BE2C (cell line): ENCODE measurements around the gene ATP7A. TPM values are rescaled to one million over a fixed set of nuclear protein-coding genes. Genes with fewer than 3 reads are reported as not detected.
"Not testable (repeated sequence)": the region's sequence is repeated elsewhere in the genome, so short reads cannot be mapped to it uniquely, and the experiment has no call there.

Experiments used
- DNase-seq: peaks from one replicate; pipeline ENCODE4 v3.0.0-alpha.2; 2020
- H3K27me3 ChIP-seq: fragments of 250-450 bp; sonication (Bioruptor Pico); 2 replicates; pipeline ENCODE4 v1.5.1; 2020; ENCODE audit warnings: mild to moderate bottlenecking
- H3K36me3 ChIP-seq: fragments of 250-450 bp; sonication (Bioruptor Pico); 2 replicates; pipeline ENCODE4 v1.5.1; 2020; ENCODE audit warnings: mild to moderate bottlenecking
- H3K4me1 ChIP-seq: fragments of 250-450 bp; sonication (Bioruptor Pico); 2 replicates; pipeline ENCODE4 v1.5.1; 2020
- H3K4me3 ChIP-seq: 2 replicates; pipeline ENCODE4 v1.5.1; 2011; ENCODE audit warnings: low read depth, low read length
- H3K9me3 ChIP-seq: fragments of 250-450 bp; sonication (Bioruptor Pico); 2 replicates; pipeline ENCODE4 v1.5.1; 2020
- CTCF ChIP-seq: IDR thresholded peaks from 2 replicates; pipeline ENCODE4 v1.5.1; 2012; ENCODE audit warnings: mild to moderate bottlenecking, low read depth, low read length
- polyA plus RNA-seq: library from polyadenylated mRNA; unstranded; fragments of >200 nt; gene quantifications from one replicate; pipeline ENCODE4 v1.2.1, GENCODE V29; 2012; ENCODE audit warnings: low read depth, missing spikeins; ENCODE audit not compliant: insufficient read length, insufficient read depth

ATP7A gene
- polyA plus RNA-seq, result 3.1 TPM

- Histone ChIP-seq H3K4me1 (no peaks in the 10 kb centered on the region), H3K27me3 (no peaks in the 10 kb centered on the region), H3K4me3 (peak within 1 kb of the TSS; percentile 71), H3K9me3 (no peaks in the 10 kb centered on the region), H3K36me3 (peaks cover 5% of the 10 kb centered on the region; the same call in 1 of the 2 replicates)
- peak; percentile 53 for TF ChIP-seq CTCF
- peak; percentile 94 for DNase-seq
Observed at GRCh38 chrX:77910108-77910840, at the start of gene ATP7A. Gene ATP7A (plus strand): TSS chrX:77910693. CDS start chrX:77971642, 60,949 bp downstream.

- Histone ChIP-seq H3K4me1 (no peaks in the 10 kb centered on the region), H3K4me3 (no peak overlapping the region), H3K9me3 (no peaks in the 10 kb centered on the region), H3K36me3 (no peaks in the 10 kb centered on the region), H3K27me3 (no peaks in the 10 kb centered on the region)
- TF ChIP-seq CTCF, result no peak
- no peak for DNase-seq
Observed at GRCh38 chrX:77875372-77875771, 35.1 kb upstream of the ATP7A start.

GRCh38 chrX:77881418-77881817, 29.1 kb upstream of the ATP7A start:
- H3K4me1 ChIP-seq, H3K36me3 ChIP-seq, H3K4me3 ChIP-seq, DNase-seq, H3K9me3 ChIP-seq, H3K27me3 ChIP-seq: not testable (repeated sequence)

GRCh38 chrX:77892887-77893286, 17.6 kb upstream of the ATP7A start:
- Histone ChIP-seq H3K9me3 (no peaks in the 10 kb centered on the region), H3K4me1 (no peaks in the 10 kb centered on the region), H3K4me3 (no peak overlapping the region), H3K27me3 (no peaks in the 10 kb centered on the region), H3K36me3 (no peaks in the 10 kb centered on the region)
- TF ChIP-seq CTCF, result no peak
- DNase-seq, result no peak

GRCh38 chrX:77893713-77894112, 16.8 kb upstream of the ATP7A start:
- no peak overlapping the region for H3K4me3 ChIP-seq
- H3K36me3 ChIP-seq, result no peaks in the 10 kb centered on the region
- no peak for TF ChIP-seq CTCF
- no peaks in the 10 kb centered on the region for H3K9me3 ChIP-seq
- no peak for DNase-seq
- H3K4me1 ChIP-seq, result no peaks in the 10 kb centered on the region
- no peaks in the 10 kb centered on the region for H3K27me3 ChIP-seq

- peaks cover 3% of the 10 kb centered on the region; the same call in 1 of the 2 replicates for H3K36me3 ChIP-seq
- H3K4me1 ChIP-seq, result no peaks in the 10 kb centered on the region
- no peaks in the 10 kb centered on the region for H3K9me3 ChIP-seq
- TF ChIP-seq CTCF, result no peak
- no peaks in the 10 kb centered on the region for H3K27me3 ChIP-seq
- peak; percentile 91 for DNase-seq
- H3K4me3 ChIP-seq, result peak within 1 kb of the TSS; percentile 95
Observed at GRCh38 chrX:77894921-77895886, 15.3 kb upstream of the ATP7A start, which contains the start of gene MAGT1. Gene MAGT1 (minus strand): TSS chrX:77895435. CDS start chrX:77895410, 25 bp downstream.
